Kidney epithelial cell (primary cell): ENCODE data around the gene C9. TPM values are rescaled to one million over a fixed set of nuclear protein-coding genes. Genes with fewer than 3 reads are reported as not detected.
"Not testable (repeated sequence)": the region's sequence is repeated elsewhere in the genome, so short reads cannot be mapped to it uniquely, and the experiment has no call there.

Experiments used
- DNase-seq: peaks from one replicate; pipeline ENCODE4 v3.0.0-alpha.2; 2010; ENCODE audit warnings: low read depth
- H3K27me3 ChIP-seq: 2 replicates; pipeline ENCODE4 v1.6.0; 2011; ENCODE audit warnings: low read length; ENCODE audit not compliant: control insufficient read depth, insufficient read depth
- H3K36me3 ChIP-seq: 2 replicates; pipeline ENCODE4 v1.5.1; 2011; ENCODE audit warnings: low read length; ENCODE audit not compliant: control insufficient read depth, insufficient read depth
- H3K4me3 ChIP-seq: 2 replicates; pipeline ENCODE4 v1.5.1; 2011; ENCODE audit warnings: low read depth, mild to moderate bottlenecking, control low read depth, low read length
- CTCF ChIP-seq: IDR thresholded peaks from 2 replicates; pipeline ENCODE4 v1.5.1; 2011; ENCODE audit warnings: mild to moderate bottlenecking, moderate library complexity, low read length, control low read depth, inconsistent platforms; ENCODE audit not compliant: insufficient read depth, poor library complexity, severe bottlenecking
- total RNA-seq: library from RNA; depleted of rRNA; stranded (reverse); fragments of >200 nt; gene quantifications from 2 replicates; pipeline ENCODE4 v1.2.3, GENCODE V29; 2015

The C9 gene
- total RNA-seq, 1 donor from 2014 or later = not detected

GRCh38 chr5:39349484-39349883 is 14.8 kb downstream of the C9 start:
- Histone ChIP-seq H3K4me3 (no peak overlapping the region), H3K36me3 (no peaks in the 10 kb centered on the region), H3K27me3 (no peaks in the 10 kb centered on the region)
- TF ChIP-seq CTCF = no peak
- no peak for DNase-seq

- H3K27me3 ChIP-seq = no peaks in the 10 kb centered on the region
- H3K4me3 ChIP-seq = no peak overlapping the region
- TF ChIP-seq CTCF = no peak
- H3K36me3 ChIP-seq = no peaks in the 10 kb centered on the region
- no peak for DNase-seq
These were observed 21.8 kb downstream of the C9 start for GRCh38 chr5:39342460-39342859.

- Histone ChIP-seq H3K36me3 (no peaks in the 10 kb centered on the region), H3K27me3 (no peaks in the 10 kb centered on the region), H3K4me3 (no peak overlapping the region)
- no peak for TF ChIP-seq CTCF
- no peak for DNase-seq
These were observed 22.4 kb downstream of the C9 start for GRCh38 chr5:39341896-39342295.

- no peak overlapping the region for H3K4me3 ChIP-seq
- no peak for TF ChIP-seq CTCF
- H3K36me3 ChIP-seq = no peaks in the 10 kb centered on the region
- H3K27me3 ChIP-seq = no peaks in the 10 kb centered on the region
- no peak for DNase-seq
These were observed 23.8 kb downstream of the C9 start for GRCh38 chr5:39340506-39340905.

- DNase-seq = no peak
- Histone ChIP-seq H3K36me3 (no peaks in the 10 kb centered on the region), H3K27me3 (no peaks in the 10 kb centered on the region), H3K4me3 (no peak overlapping the region)
- no peak for TF ChIP-seq CTCF
These were observed 26.9 kb downstream of the C9 start for GRCh38 chr5:39337252-39337915.

- DNase-seq, H3K27me3 ChIP-seq, H3K36me3 ChIP-seq, H3K4me3 ChIP-seq: not testable (repeated sequence)
These were observed 30.0 kb downstream of the C9 start for GRCh38 chr5:39334296-39334695.
